DND-41 (cell line): ENCODE measurements around the gene CLK1.
"Not testable (repeated sequence)": the region's sequence is repeated elsewhere in the genome, so short reads cannot be mapped to it uniquely, and the experiment has no call there.

Experiments
- ATAC-seq: fragments of 200-7000 bp; cut with Tn5 transposase; 3 replicates; pipeline ENCODE4 v1.9.1; 2021; ENCODE audit warnings: low read depth; ENCODE audit not compliant: insufficient read depth
- DNase-seq: peaks from one replicate; pipeline ENCODE4 v3.0.0-alpha.2; 2020
- H2AFZ ChIP-seq: 2 replicates; pipeline ENCODE4 v1.6.0; 2012; ENCODE audit warnings: low read depth, low read length
- H3K27ac ChIP-seq: 2 replicates; pipeline ENCODE4 v1.5.1; 2012; ENCODE audit warnings: low read length, inconsistent platforms
- H3K27me3 ChIP-seq: fragments of 200-600 bp; sonication (generic); 2 replicates; pipeline ENCODE4 v1.6.0; 2012; ENCODE audit warnings: low read length, mild to moderate bottlenecking, inconsistent platforms; ENCODE audit not compliant: insufficient read depth, poor library complexity
- H3K36me3 ChIP-seq: 2 replicates; pipeline ENCODE4 v1.5.1; 2012; ENCODE audit warnings: low read length, inconsistent platforms; ENCODE audit not compliant: insufficient read depth
- H3K4me1 ChIP-seq: 2 replicates; pipeline ENCODE4 v1.5.1; 2012; ENCODE audit warnings: mild to moderate bottlenecking, low read length; ENCODE audit not compliant: insufficient read depth
- H3K4me2 ChIP-seq: 2 replicates; pipeline ENCODE4 v1.6.0; 2012; ENCODE audit warnings: mild to moderate bottlenecking, moderate library complexity, low read length, inconsistent platforms; ENCODE audit not compliant: insufficient read depth
- H3K4me3 ChIP-seq, 2 experiments: fragments of 200-600 bp in 1 of 2; shearing (Covaris generic) in 1 of 2; 2 replicates each; pipeline ENCODE4 v1.5.1; 2012 to 2016; ENCODE audit warnings: inconsistent platforms in 2 of 2, low read length in 2 of 2, mild to moderate bottlenecking in 2 of 2, low read depth in 1 of 2, moderate library complexity in 1 of 2
- H3K79me2 ChIP-seq: 2 replicates; pipeline ENCODE4 v1.6.0; 2012; ENCODE audit warnings: low read length, inconsistent platforms; ENCODE audit not compliant: insufficient read depth
- H3K9ac ChIP-seq: 2 replicates; pipeline ENCODE4 v1.6.0; 2012; ENCODE audit warnings: low read depth, mild to moderate bottlenecking, inconsistent platforms, low read length, moderate library complexity
- H3K9me3 ChIP-seq: 2 replicates; pipeline ENCODE4 v1.5.1; 2012; ENCODE audit warnings: low read length, moderate library complexity, mild to moderate bottlenecking, inconsistent platforms; ENCODE audit not compliant: insufficient read depth, severe bottlenecking
- H4K20me1 ChIP-seq: 2 replicates; pipeline ENCODE4 v1.6.0; 2012; ENCODE audit warnings: low read length; ENCODE audit not compliant: insufficient read depth
- EZH2 ChIP-seq: IDR thresholded peaks from 3 replicates; pipeline ENCODE4 v1.6.1; 2012; ENCODE audit warnings: borderline replicate concordance, low read depth, mild to moderate bottlenecking, moderate library complexity, low read length, inconsistent platforms; ENCODE audit not compliant: severe bottlenecking
- TF ChIP-seq, protein P1 (sequence below): IDR thresholded peaks from 2 replicates; pipeline ENCODE4 v1.5.1; 2012; ENCODE audit warnings: borderline replicate concordance, low read length, moderate library complexity, mild to moderate bottlenecking; ENCODE audit not compliant: poor library complexity, severe bottlenecking; ENCODE audit errors: extremely low read depth

CLK1 gene

DNA sequence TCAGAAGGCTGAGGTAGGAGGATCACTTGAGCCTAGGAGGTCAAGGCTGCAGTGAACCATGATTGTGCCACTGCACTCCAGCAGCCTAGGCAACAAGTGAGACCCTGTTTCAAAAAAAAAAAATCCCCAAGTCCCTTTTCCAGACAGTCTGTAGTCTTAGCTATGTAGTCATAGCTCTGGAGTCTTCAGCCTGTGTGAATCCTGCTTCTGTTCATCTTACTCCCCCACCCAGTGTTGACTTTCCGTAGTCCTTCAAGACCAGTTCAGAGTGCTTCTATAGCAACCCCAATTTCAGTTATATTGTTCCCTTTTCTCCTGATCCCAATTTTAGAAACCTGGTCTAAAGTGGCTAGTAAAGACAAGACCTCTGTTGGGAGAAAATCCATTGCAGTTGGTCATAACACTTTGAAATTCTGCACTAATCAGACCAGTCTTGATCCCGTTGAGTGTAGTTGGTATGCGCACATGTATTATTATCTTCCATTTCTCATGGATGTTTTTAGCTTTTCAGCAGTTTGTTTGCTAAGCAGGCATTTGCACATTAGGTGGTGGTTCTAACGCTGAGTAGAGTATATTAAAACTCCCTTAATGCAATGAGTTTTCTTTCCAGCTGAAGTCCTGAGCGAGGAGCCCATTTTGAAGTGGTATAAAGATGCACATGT, 43.8 kb downstream of the CLK1 start:
- no peak; the same call in 2 of the 3 replicates for ATAC-seq
- peaks cover 13% of the 10 kb centered on the region; the same call in 1 of the 2 replicates for H4K20me1 ChIP-seq

DNA sequence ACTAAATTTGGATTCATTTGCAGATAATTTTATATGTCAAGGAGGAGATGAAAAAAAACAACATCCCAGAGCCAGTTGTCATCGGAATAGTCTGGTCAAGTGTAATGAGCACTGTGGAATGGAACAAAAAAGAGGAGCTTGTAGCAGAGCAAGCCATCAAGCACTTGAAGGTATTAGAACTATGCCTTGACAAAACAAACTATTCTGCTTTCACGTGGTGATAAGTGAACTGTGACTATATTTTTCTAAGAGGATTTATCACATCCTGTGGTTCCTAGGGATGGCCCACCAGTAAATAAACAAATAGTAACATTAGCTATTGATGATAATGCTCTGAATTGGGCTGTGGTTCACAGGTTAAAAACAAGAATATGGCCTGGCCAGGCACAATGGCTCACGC, 45.7 kb downstream of the CLK1 start:
- Histone ChIP-seq H3K79me2 (peaks cover 31% of the 10 kb centered on the region), H3K36me3 (peaks cover 83% of the 10 kb centered on the region), H3K4me1 (peaks cover 13% of the 10 kb centered on the region), H4K20me1 (peaks cover 33% of the 10 kb centered on the region; the same call in 1 of the 2 replicates)
- H3K27me3 ChIP-seq, H3K4me2 ChIP-seq, ATAC-seq, H2AFZ ChIP-seq, DNase-seq, H3K9me3 ChIP-seq, H3K27ac ChIP-seq, H3K9ac ChIP-seq, H3K4me3 ChIP-seq: not testable (repeated sequence)

More for the DNA sequence above, 43.8 kb downstream of the CLK1 start:
- no peak overlapping the region for H3K4me3 ChIP-seq
- peaks cover 68% of the 10 kb centered on the region for H3K36me3 ChIP-seq
- no peak for DNase-seq
- no peak overlapping the region for H3K4me2 ChIP-seq
- TF ChIP-seq, protein P1, sequence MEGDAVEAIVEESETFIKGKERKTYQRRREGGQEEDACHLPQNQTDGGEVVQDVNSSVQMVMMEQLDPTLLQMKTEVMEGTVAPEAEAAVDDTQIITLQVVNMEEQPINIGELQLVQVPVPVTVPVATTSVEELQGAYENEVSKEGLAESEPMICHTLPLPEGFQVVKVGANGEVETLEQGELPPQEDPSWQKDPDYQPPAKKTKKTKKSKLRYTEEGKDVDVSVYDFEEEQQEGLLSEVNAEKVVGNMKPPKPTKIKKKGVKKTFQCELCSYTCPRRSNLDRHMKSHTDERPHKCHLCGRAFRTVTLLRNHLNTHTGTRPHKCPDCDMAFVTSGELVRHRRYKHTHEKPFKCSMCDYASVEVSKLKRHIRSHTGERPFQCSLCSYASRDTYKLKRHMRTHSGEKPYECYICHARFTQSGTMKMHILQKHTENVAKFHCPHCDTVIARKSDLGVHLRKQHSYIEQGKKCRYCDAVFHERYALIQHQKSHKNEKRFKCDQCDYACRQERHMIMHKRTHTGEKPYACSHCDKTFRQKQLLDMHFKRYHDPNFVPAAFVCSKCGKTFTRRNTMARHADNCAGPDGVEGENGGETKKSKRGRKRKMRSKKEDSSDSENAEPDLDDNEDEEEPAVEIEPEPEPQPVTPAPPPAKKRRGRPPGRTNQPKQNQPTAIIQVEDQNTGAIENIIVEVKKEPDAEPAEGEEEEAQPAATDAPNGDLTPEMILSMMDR: no peak
- TF ChIP-seq EZH2: no peak
- H3K4me1 ChIP-seq: no peaks in the 10 kb centered on the region
- H3K9me3 ChIP-seq: no peaks in the 10 kb centered on the region
- H3K27me3 ChIP-seq: no peaks in the 10 kb centered on the region
- H2AFZ ChIP-seq: no peak overlapping the region
- H3K27ac ChIP-seq: no peak overlapping the region
- H3K79me2 ChIP-seq: peaks cover 11% of the 10 kb centered on the region
- no peak overlapping the region for H3K9ac ChIP-seq

DNA sequence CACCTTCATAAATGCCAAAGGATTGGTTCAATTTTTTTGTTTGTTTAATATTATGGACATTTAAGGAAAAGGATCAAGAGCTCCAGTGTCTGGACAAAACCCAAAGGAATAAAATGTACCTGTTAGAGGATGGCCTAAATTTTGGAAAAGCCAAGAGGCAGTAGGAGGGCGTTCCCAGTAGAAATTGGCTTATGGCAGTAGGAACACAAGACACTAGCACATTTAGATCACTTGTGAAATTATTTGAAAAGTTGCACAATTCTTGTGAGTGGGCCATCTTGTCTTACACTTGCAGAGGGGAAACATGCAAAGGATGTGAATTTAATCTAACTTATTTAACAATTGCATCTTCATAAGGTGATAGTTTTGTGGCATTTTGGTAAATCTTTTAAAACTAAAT, 49.5 kb downstream of the CLK1 start:
- ATAC-seq (no peak), DNase-seq (no peak)
- H3K4me1 ChIP-seq: peaks cover 34% of the 10 kb centered on the region
- H3K9ac ChIP-seq: 0 out of 2 replicates have a peak overlapping the region, but pooled peaks have one; percentile 20
- peak overlapping the region; percentile 77; the same call in 1 of the 2 replicates for H3K4me2 ChIP-seq
- H3K4me3 ChIP-seq: no peak overlapping the region; a peak in 1 of 4 replicates
- H4K20me1 ChIP-seq: peaks cover 52% of the 10 kb centered on the region
- no peaks in the 10 kb centered on the region for H3K9me3 ChIP-seq
- H3K36me3 ChIP-seq: peaks cover 76% of the 10 kb centered on the region
- peaks cover 51% of the 10 kb centered on the region for H3K79me2 ChIP-seq
- no peaks in the 10 kb centered on the region for H3K27me3 ChIP-seq
- TF ChIP-seq, protein P1: no peak
- no peak for TF ChIP-seq EZH2
- H2AFZ ChIP-seq: no peak overlapping the region
- H3K27ac ChIP-seq: no peak overlapping the region

DNA sequence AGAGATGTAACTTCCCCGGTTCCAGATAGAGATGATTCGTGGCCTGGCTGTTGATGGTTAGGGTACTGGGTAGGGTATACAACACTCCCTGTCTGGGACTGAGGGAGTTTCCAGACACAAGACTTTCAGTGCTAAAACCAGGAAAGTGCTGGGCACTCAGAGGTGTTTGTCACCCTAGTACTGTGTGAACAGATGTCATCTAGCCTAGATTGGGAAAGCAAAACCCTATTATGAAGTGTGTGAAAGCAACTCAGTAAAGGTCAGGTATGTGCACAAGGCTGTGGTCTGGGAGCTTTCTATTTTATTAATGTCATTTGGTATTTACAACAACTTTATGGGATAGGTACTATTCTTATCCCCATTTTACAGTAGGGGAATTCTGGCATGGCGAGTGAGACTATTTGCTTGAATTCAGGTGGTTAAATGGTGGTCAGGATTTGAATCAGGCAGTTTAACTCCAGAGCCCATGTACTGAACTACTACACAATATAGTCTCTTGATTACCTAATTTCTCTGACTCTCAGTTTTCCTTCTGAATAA, 50.1 kb downstream of the CLK1 start:
- Histone ChIP-seq H3K27ac (no peak overlapping the region; the same call in 1 of the 2 replicates), H3K36me3 (peaks cover 71% of the 10 kb centered on the region), H3K9me3 (no peaks in the 10 kb centered on the region), H4K20me1 (peaks cover 52% of the 10 kb centered on the region), H3K79me2 (peaks cover 51% of the 10 kb centered on the region), H3K4me2 (peak overlapping the region; percentile 77; the same call in 1 of the 2 replicates), H3K9ac (peak overlapping the region; percentile 20; the same call in 1 of the 2 replicates), H2AFZ (no peak overlapping the region), H3K4me3 (peak overlapping the region in 1 of 2 experiments; percentile 95; a peak in 1 of 4 replicates), H3K27me3 (no peaks in the 10 kb centered on the region), H3K4me1 (peaks cover 34% of the 10 kb centered on the region)
- TF ChIP-seq, protein P1: no peak
- TF ChIP-seq EZH2: no peak
- ATAC-seq (no peak), DNase-seq (no peak)
